T47D (cell line): ENCODE data around the gene EGLN1.
"Not testable (repeated sequence)": the region's sequence is repeated elsewhere in the genome, so short reads cannot be mapped to it uniquely, and the experiment has no call there.

Experiments used
- DNase-seq, 2 experiments: peaks; one replicate each; pipeline versions ENCODE4 v3.0.0 to v3.0.0-alpha.2; 2011 to 2012; ENCODE audit warnings: low read depth in 1 of 2, low spot score in 1 of 2
- JUND ChIP-seq: IDR thresholded peaks from 2 replicates; pipeline ENCODE4 v1.6.1; 2012; ENCODE audit warnings: low read depth
- in situ Hi-C: cut with HindIII; loops from 2 replicates; pipeline ENCODE4 v1.10.0; 2016; ENCODE audit warnings: low sequenced_read_pairs, low pct_unique_long_range_greater_than_20kb

EGLN1 gene

GRCh38 chr1:231432996-231433395 is 10.9 kb upstream of the EGLN1 start:
- no peak for DNase-seq
- in situ Hi-C loops = no loop called here

GRCh38 chr1:231431665-231432415 is 9.8 kb upstream of the EGLN1 start:
- no peak for DNase-seq
- TF ChIP-seq JUND = no peak
- in situ Hi-C loops = no loop called here

More at GRCh38 chr1:231432996-231433395, 10.9 kb upstream of the EGLN1 start:
- no peak for TF ChIP-seq JUND

GRCh38 chr1:231430678-231431352 is 8.7 kb upstream of the EGLN1 start:
- DNase-seq, in situ Hi-C loops: not testable (repeated sequence)

- TF ChIP-seq JUND = no peak
- no peak for DNase-seq
- in situ Hi-C loops = no loop called here
Measured at GRCh38 chr1:231428377-231428776, 6.3 kb upstream of the EGLN1 start.

GRCh38 chr1:231424950-231425805 is 3.1 kb upstream of the EGLN1 start:
- no peak for TF ChIP-seq JUND
- in situ Hi-C loops = no loop called here
- no peak for DNase-seq

GRCh38 chr1:231423648-231424047 is 1.6 kb upstream of the EGLN1 start:
- peak; percentile 33 to 42 for DNase-seq
- no peak for TF ChIP-seq JUND
- in situ Hi-C loops = no loop called here

- no peak for DNase-seq
- in situ Hi-C loops = no loop called here
- TF ChIP-seq JUND = no peak
Measured at GRCh38 chr1:231422798-231423309, 767 bp upstream of the EGLN1 start.

- no peak for TF ChIP-seq JUND
- peak; percentile 15 to 73 for DNase-seq
- in situ Hi-C loops = no loop called here
Measured at GRCh38 chr1:231421546-231421970, 529 bp downstream of the EGLN1 start.

GRCh38 chr1:231420959-231421545 is 1.0 kb downstream of the EGLN1 start:
- in situ Hi-C loops = no loop called here
- no peak for TF ChIP-seq JUND
- DNase-seq = peak; percentile 17 to 64

- no peak for TF ChIP-seq JUND
- in situ Hi-C loops = no loop called here
- DNase-seq = no peak
Measured at GRCh38 chr1:231420299-231420958, 1.7 kb downstream of the EGLN1 start.

- no peak for TF ChIP-seq JUND
- in situ Hi-C loops = no loop called here
- DNase-seq = no peak
Measured at GRCh38 chr1:231419738-231420298, 2.3 kb downstream of the EGLN1 start.
